Limb (tissue), 2 donors: ENCODE data around the gene CREB3.

ENCODE experiments used
- DNase-seq, 2 donors: peaks; one replicate each; pipeline ENCODE4 v3.0.0-alpha.2; 2016; ENCODE audit errors: extremely low spot score in 2 of 2

The CREB3 gene

GRCh38 chr9:35774907-35775635, 42.6 kb downstream of the CREB3 start:
- no peak for DNase-seq

GRCh38 chr9:35776018-35776417, 43.6 kb downstream of the CREB3 start:
- no peak for DNase-seq

GRCh38 chr9:35778496-35778895, 46.0 kb downstream of the CREB3 start:
- no peak for DNase-seq

- DNase-seq, result no peak
These were observed 48.6 kb downstream of the CREB3 start for GRCh38 chr9:35781066-35781465.

- no peak for DNase-seq
These were observed 51.0 kb downstream of the CREB3 start for GRCh38 chr9:35783418-35783817.
